ENCODE measurements around the gene PKM.

Gene PKM

GRCh38 chr15:72233769-72234168 is 2.8 kb upstream of the PKM start:
- WGBS (ENCODE audit: extremely low coverage, insufficient coverage, low lambda C conversion rate) = no CpG with 5 or more reads among the region's 6 CpGs
- DNase-seq = no peak
- Histone ChIP-seq H2AK5ac (ENCODE audit: low read length) (peak overlapping the region; percentile 37), H3K9ac (ENCODE audit: low read length) (no peak overlapping the region), H3K79me2 (ENCODE audit: control insufficient read depth, insufficient read depth, low read length) (peaks cover 25% of the 10 kb centered on the region), H3K27me3 (ENCODE audit: insufficient read depth, low read length, poor library complexity) (no peaks in the 10 kb centered on the region), H4K8ac (ENCODE audit: low read depth, low read length) (no peak overlapping the region), H2BK5ac (ENCODE audit: low read length) (no peak overlapping the region), H3K27ac (ENCODE audit: low read depth, low read length) (no peak overlapping the region), H2BK15ac (replicated peaks; ENCODE audit: low read depth) (no peak overlapping the region), H3K18ac (ENCODE audit: low read length) (no peak overlapping the region), H3K36me3 (ENCODE audit: control insufficient read depth, insufficient read depth, low read length) (no peaks in the 10 kb centered on the region), H4K5ac (ENCODE audit: low read length) (no peak overlapping the region), H3K4ac (ENCODE audit: low read depth, low read length) (no peak overlapping the region), H2BK120ac (ENCODE audit: low read depth, low read length) (no peak overlapping the region), H3K4me3 (ENCODE audit: low read length) (no peak overlapping the region), H3K23ac (ENCODE audit: low read length) (no peak overlapping the region), H3K56ac (ENCODE audit: low read length) (no peak overlapping the region), H3K79me1 (ENCODE audit: low read length) (peaks cover 2% of the 10 kb centered on the region), H3K4me2 (ENCODE audit: low read length) (no peak overlapping the region), H3K4me1 (ENCODE audit: control insufficient read depth, low read depth, low read length) (peaks cover 15% of the 10 kb centered on the region)

- H3K79me2 ChIP-seq (ENCODE audit: control insufficient read depth, insufficient read depth, low read length) = peaks cover 42% of the 10 kb centered on the region
- H3K4me1 ChIP-seq (ENCODE audit: control insufficient read depth, low read depth, low read length) = peaks cover 13% of the 10 kb centered on the region
- no peaks in the 10 kb centered on the region for H3K36me3 ChIP-seq (ENCODE audit: control insufficient read depth, insufficient read depth, low read length)
- peak overlapping the region; percentile 84 for H3K4me3 ChIP-seq (ENCODE audit: low read length)
- H3K27ac ChIP-seq (ENCODE audit: low read depth, low read length) = peak overlapping the region; percentile 98
- no CpG with 5 or more reads among the region's 16 CpGs for WGBS (ENCODE audit: extremely low coverage, insufficient coverage, low lambda C conversion rate)
- DNase-seq = peak; percentile 93
- peak overlapping the region; percentile 95 for H3K23ac ChIP-seq (ENCODE audit: low read length)
- H4K5ac ChIP-seq (ENCODE audit: low read length) = peak overlapping the region; percentile 33
- peak overlapping the region; percentile 100 for H3K18ac ChIP-seq (ENCODE audit: low read length)
- H2BK120ac ChIP-seq (ENCODE audit: low read depth, low read length) = peak overlapping the region; percentile 96
- H4K8ac ChIP-seq (ENCODE audit: low read depth, low read length) = no peak overlapping the region
- peak overlapping the region; percentile 95 for H2BK5ac ChIP-seq (ENCODE audit: low read length)
- no peak overlapping the region for H2BK15ac ChIP-seq (replicated peaks; ENCODE audit: low read depth)
- H3K56ac ChIP-seq (ENCODE audit: low read length) = peak overlapping the region; percentile 96
- H3K4me2 ChIP-seq (ENCODE audit: low read length) = peak overlapping the region; percentile 99
- peak overlapping the region; percentile 27 for H2AK5ac ChIP-seq (ENCODE audit: low read length)
- H3K9ac ChIP-seq (ENCODE audit: low read length) = peak overlapping the region; percentile 98
- H3K27me3 ChIP-seq (ENCODE audit: insufficient read depth, low read length, poor library complexity) = no peaks in the 10 kb centered on the region
- H3K79me1 ChIP-seq (ENCODE audit: low read length) = peaks cover 2% of the 10 kb centered on the region
- peak overlapping the region; percentile 98 for H3K4ac ChIP-seq (ENCODE audit: low read depth, low read length)
Measured at GRCh38 chr15:72231833-72232478, 966 bp upstream of the PKM start.

GRCh38 chr15:72230197-72231065 is 559 bp downstream of the PKM start:
- no peak overlapping the region for H2BK15ac ChIP-seq (replicated peaks; ENCODE audit: low read depth)
- peak overlapping the region; percentile 96 for H3K4ac ChIP-seq (ENCODE audit: low read depth, low read length)
- WGBS (ENCODE audit: extremely low coverage, insufficient coverage, low lambda C conversion rate) = no CpG with 5 or more reads among the region's 79 CpGs
- H2BK120ac ChIP-seq (ENCODE audit: low read depth, low read length) = peak overlapping the region; percentile 6
- H3K79me2 ChIP-seq (ENCODE audit: control insufficient read depth, insufficient read depth, low read length) = peaks cover 57% of the 10 kb centered on the region
- peak overlapping the region; percentile 54 for H3K4me2 ChIP-seq (ENCODE audit: low read length)
- peak overlapping the region; percentile 100 for H2AK5ac ChIP-seq (ENCODE audit: low read length)
- H3K23ac ChIP-seq (ENCODE audit: low read length) = peak overlapping the region; percentile 99
- H3K4me3 ChIP-seq (ENCODE audit: low read length) = peak overlapping the region; percentile 100
- H3K27ac ChIP-seq (ENCODE audit: low read depth, low read length) = peak overlapping the region; percentile 86
- DNase-seq = peak; percentile 87
- peak overlapping the region; percentile 100 for H3K56ac ChIP-seq (ENCODE audit: low read length)
- H3K4me1 ChIP-seq (ENCODE audit: control insufficient read depth, low read depth, low read length) = peaks cover 12% of the 10 kb centered on the region
- H3K27me3 ChIP-seq (ENCODE audit: insufficient read depth, low read length, poor library complexity) = no peaks in the 10 kb centered on the region
- no peak overlapping the region for H4K8ac ChIP-seq (ENCODE audit: low read depth, low read length)
- H2BK5ac ChIP-seq (ENCODE audit: low read length) = peak overlapping the region; percentile 99
- H4K5ac ChIP-seq (ENCODE audit: low read length) = no peak overlapping the region
- H3K79me1 ChIP-seq (ENCODE audit: low read length) = peaks cover 4% of the 10 kb centered on the region
- peak overlapping the region; percentile 54 for H3K18ac ChIP-seq (ENCODE audit: low read length)
- H3K36me3 ChIP-seq (ENCODE audit: control insufficient read depth, insufficient read depth, low read length) = no peaks in the 10 kb centered on the region
- peak overlapping the region; percentile 100 for H3K9ac ChIP-seq (ENCODE audit: low read length)

- Histone ChIP-seq H3K4me3 (ENCODE audit: low read length) (peak overlapping the region; percentile 100), H3K4ac (ENCODE audit: low read depth, low read length) (peak overlapping the region; percentile 82), H3K27ac (ENCODE audit: low read depth, low read length) (peak overlapping the region; percentile 86), H3K18ac (ENCODE audit: low read length) (peak overlapping the region; percentile 54), H3K79me2 (ENCODE audit: control insufficient read depth, insufficient read depth, low read length) (peaks cover 60% of the 10 kb centered on the region), H3K4me2 (ENCODE audit: low read length) (no peak overlapping the region), H3K79me1 (ENCODE audit: low read length) (peaks cover 4% of the 10 kb centered on the region), H2BK5ac (ENCODE audit: low read length) (peak overlapping the region; percentile 29), H2AK5ac (ENCODE audit: low read length) (no peak overlapping the region), H3K56ac (ENCODE audit: low read length) (peak overlapping the region; percentile 100), H3K23ac (ENCODE audit: low read length) (peak overlapping the region; percentile 99), H3K4me1 (ENCODE audit: control insufficient read depth, low read depth, low read length) (peaks cover 12% of the 10 kb centered on the region), H2BK15ac (replicated peaks; ENCODE audit: low read depth) (no peak overlapping the region), H3K27me3 (ENCODE audit: insufficient read depth, low read length, poor library complexity) (no peaks in the 10 kb centered on the region), H4K8ac (ENCODE audit: low read depth, low read length) (no peak overlapping the region), H3K9ac (ENCODE audit: low read length) (peak overlapping the region; percentile 100), H4K5ac (ENCODE audit: low read length) (no peak overlapping the region), H3K36me3 (ENCODE audit: control insufficient read depth, insufficient read depth, low read length) (no peaks in the 10 kb centered on the region), H2BK120ac (ENCODE audit: low read depth, low read length) (no peak overlapping the region)
- DNase-seq = no peak
- no CpG with 5 or more reads among the region's 29 CpGs for WGBS (ENCODE audit: extremely low coverage, insufficient coverage, low lambda C conversion rate)
Measured at GRCh38 chr15:72229947-72230196, 1.1 kb downstream of the PKM start.

- Histone ChIP-seq H3K4me2 (ENCODE audit: low read length) (peak overlapping the region; percentile 93), H3K4ac (ENCODE audit: low read depth, low read length) (peak overlapping the region; percentile 82), H3K4me3 (ENCODE audit: low read length) (peak overlapping the region; percentile 100), H2AK5ac (ENCODE audit: low read length) (peak overlapping the region; percentile 50), H2BK15ac (replicated peaks; ENCODE audit: low read depth) (no peak overlapping the region), H3K18ac (ENCODE audit: low read length) (peak overlapping the region; percentile 54), H4K5ac (ENCODE audit: low read length) (no peak overlapping the region), H3K23ac (ENCODE audit: low read length) (peak overlapping the region; percentile 0), H3K79me1 (ENCODE audit: low read length) (peaks cover 4% of the 10 kb centered on the region), H3K9ac (ENCODE audit: low read length) (peak overlapping the region; percentile 100), H3K4me1 (ENCODE audit: control insufficient read depth, low read depth, low read length) (peaks cover 12% of the 10 kb centered on the region), H3K27ac (ENCODE audit: low read depth, low read length) (peak overlapping the region; percentile 86), H2BK5ac (ENCODE audit: low read length) (peak overlapping the region; percentile 47), H3K36me3 (ENCODE audit: control insufficient read depth, insufficient read depth, low read length) (peaks cover 1% of the 10 kb centered on the region), H2BK120ac (ENCODE audit: low read depth, low read length) (no peak overlapping the region), H3K27me3 (ENCODE audit: insufficient read depth, low read length, poor library complexity) (no peaks in the 10 kb centered on the region), H3K79me2 (ENCODE audit: control insufficient read depth, insufficient read depth, low read length) (peaks cover 64% of the 10 kb centered on the region), H4K8ac (ENCODE audit: low read depth, low read length) (no peak overlapping the region), H3K56ac (ENCODE audit: low read length) (peak overlapping the region; percentile 100)
- WGBS (ENCODE audit: extremely low coverage, insufficient coverage, low lambda C conversion rate) = no CpG with 5 or more reads among the region's 25 CpGs
- DNase-seq = peak; percentile 42
Measured at GRCh38 chr15:72229076-72229946, 1.7 kb downstream of the PKM start.
